HG03025 (cell line): ENCODE data around the gene EPC2.
"Not testable (repeated sequence)": the region's sequence is repeated elsewhere in the genome, so short reads cannot be mapped to it uniquely, and the experiment has no call there.

Source experiments
- ATAC-seq: cut with Tn5 transposase; IDR thresholded peaks from one replicate; pipeline ENCODE4 v1.9.1; 2021; ENCODE audit warnings: mild to moderate bottlenecking, moderate library complexity; ENCODE audit not compliant: unreplicated experiment, low FRiP score

Gene EPC2

GRCh38 chr2:148720501-148721001 is 76.0 kb downstream of the EPC2 start:
- ATAC-seq = no peak

DNA sequence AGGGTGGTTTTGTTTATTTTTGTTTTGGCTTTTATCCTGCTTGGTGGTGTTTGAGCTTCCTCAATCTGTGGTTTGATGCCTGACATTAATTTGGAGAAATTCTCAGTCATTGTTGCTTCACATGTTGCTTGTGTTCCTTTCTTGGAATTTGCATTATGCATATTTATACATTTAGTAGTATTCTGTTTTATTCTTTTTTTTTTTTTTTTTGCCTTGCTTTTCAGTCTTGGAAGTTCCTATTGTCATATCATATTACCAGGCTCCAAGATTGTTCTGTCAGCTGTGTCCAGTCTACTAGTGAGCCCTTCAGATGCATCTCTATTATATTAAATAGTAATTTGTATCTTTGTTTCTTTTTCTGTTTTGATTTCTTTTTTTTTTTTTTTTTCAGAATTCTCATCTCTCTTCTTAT is 77.0 kb downstream of the EPC2 start:
- no peak for ATAC-seq

GRCh38 chr2:148721991-148722777 is 77.6 kb downstream of the EPC2 start:
- no peak for ATAC-seq

GRCh38 chr2:148725564-148725963 is 81.0 kb downstream of the EPC2 start:
- no peak for ATAC-seq

GRCh38 chr2:148726228-148726627 is 81.7 kb downstream of the EPC2 start:
- peak; percentile 52 for ATAC-seq

DNA sequence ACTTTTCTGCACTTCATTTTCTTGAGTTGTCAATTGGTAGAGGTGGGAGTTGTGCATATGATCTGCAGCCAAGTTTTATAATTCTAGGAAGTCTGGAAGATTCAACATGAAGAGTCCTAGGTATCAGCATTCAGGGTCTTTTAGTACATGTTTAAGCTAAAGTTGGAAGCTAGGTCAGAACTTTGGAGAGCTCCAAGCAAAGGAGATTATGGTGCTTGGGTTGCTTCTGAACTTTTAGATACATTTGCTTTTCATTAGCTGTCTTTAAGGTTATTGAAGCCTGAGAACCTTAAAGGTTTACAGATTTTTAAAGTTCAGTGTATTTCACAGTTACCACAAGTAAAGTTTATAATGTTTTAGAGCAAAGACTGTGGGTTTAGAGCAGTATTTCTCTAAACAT is 85.5 kb downstream of the EPC2 start:
- no peak for ATAC-seq

- ATAC-seq = no peak
Measured at GRCh38 chr2:148737742-148738141, 93.2 kb downstream of the EPC2 start.

- ATAC-seq = no peak
Measured at GRCh38 chr2:148739454-148740105, 95.0 kb downstream of the EPC2 start.

DNA sequence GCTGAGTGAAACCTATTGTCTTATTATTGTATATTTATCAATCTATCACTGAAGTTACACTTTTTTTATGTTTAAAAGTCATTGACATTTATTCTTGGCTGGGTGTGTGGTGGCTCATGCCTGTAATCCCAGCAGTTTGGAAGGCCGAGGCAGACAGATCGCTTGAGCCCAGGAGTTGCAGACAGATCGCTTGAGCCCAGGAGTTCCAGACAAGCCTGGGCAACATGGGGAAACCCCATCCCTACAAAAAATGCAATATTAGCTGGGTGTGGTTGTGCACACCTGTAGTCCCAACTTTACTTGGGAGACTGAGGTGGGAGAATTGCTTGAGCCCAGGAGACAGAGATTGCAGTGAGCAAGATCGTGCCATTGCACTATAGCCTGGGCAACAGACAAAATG is 97.8 kb downstream of the EPC2 start:
- ATAC-seq = no peak

GRCh38 chr2:148745151-148745851 is 100.8 kb downstream of the EPC2 start:
- ATAC-seq = no peak

DNA sequence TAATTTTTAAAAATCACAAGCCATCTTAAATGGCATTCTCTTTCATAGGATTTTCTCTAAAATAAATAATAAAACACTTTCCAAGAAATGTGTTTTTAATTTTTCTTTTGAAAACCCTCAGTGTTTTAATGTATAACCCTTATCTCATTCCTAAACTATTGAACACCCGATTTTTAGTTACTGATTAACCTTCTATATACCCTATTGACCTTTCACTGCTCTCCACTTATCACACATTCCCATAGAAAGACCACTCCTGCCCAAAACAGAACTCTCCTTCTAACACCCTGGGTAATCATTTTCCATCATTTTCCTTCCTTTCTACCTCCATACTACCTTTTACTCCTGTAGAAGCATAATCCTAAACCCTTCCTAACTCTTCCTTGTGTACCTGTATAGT is 102.4 kb downstream of the EPC2 start:
- no peak for ATAC-seq

- ATAC-seq = no peak
Measured at GRCh38 chr2:148751907-148752306, 107.4 kb downstream of the EPC2 start.

- no peak for ATAC-seq
Measured at GRCh38 chr2:148752977-148753376, 108.4 kb downstream of the EPC2 start.

- no peak for ATAC-seq
Measured at GRCh38 chr2:148754864-148755263, 110.3 kb downstream of the EPC2 start.

GRCh38 chr2:148756292-148756975 is 111.9 kb downstream of the EPC2 start:
- ATAC-seq = no peak

- no peak for ATAC-seq
Measured at GRCh38 chr2:148764815-148765214, 120.3 kb downstream of the EPC2 start.

GRCh38 chr2:148770047-148770446 is 125.5 kb downstream of the EPC2 start:
- ATAC-seq = no peak

DNA sequence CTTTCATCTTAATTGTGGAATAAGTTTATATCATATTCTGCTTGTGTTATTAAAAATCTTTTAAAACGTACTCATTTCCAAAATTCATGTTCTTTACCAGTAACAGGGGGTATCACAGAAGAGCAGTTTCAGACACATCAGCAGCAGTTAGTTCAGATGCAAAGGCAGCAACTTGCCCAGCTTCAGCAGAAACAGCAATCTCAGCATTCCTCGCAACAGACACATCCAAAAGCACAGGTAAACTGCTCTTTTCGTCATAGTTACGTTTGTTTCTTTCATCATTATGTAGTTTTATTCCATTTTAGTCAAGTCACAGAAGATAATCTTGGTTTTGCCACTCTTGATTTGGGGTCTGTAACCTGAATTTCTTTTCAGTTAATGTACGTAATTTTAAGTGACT is 137.0 kb downstream of the EPC2 start:
- no peak for ATAC-seq

- no peak for ATAC-seq
Measured at GRCh38 chr2:148789059-148789458, 144.5 kb downstream of the EPC2 start.

DNA sequence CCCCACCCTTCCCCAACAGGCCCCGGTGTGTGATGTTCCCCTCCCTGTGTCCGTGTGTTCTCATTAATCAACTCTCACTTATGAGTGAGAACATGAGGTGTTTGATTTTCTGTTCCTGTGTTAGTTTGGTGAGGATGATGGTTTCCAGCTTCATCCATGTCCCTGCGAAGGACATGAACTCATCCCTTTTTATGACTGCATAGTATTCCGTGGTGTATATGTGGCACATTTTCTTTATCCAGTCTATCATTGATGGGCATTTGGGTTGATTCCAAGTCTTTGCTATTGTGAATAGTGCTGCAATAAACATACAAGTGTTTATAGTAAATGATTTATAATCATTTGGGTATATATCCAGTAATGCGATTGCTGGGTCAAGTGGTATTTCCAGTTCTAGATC is 145.6 kb downstream of the EPC2 start:
- not testable (repeated sequence) for ATAC-seq

DNA sequence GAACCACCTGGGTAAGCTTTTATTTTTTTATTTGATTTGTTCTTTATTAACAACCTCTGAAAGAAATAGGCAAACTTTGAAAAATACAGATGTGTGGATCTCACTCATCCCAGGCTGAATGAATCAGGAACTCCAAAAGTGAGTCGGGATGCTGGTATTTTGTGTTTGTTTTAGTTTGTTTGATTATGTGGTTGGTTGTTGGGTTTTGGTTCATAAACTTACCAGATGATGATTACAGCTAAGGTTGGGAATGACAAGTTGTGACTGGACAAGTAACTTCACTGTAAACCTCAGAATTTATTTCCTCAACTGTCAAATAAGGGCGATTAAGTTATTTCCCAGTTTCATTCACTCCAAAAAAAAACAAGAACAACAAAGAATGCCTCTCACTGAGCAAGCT is 150.0 kb downstream of the EPC2 start:
- no peak for ATAC-seq
